Erythroblast (primary cell): ENCODE data around the gene URB2.
"Not testable (repeated sequence)": the region's sequence is repeated elsewhere in the genome, so short reads cannot be mapped to it uniquely, and the experiment has no call there.

Experiments used
- DNase-seq, 2 experiments: peaks; one replicate each; lab custom pipeline; 2025; lab: John Stamatoyannopoulos, UW
- GATA1 ChIP-seq: IDR thresholded peaks from 2 replicates; pipeline ENCODE4 v1.6.1; 2011; ENCODE audit warnings: low read depth, mild to moderate bottlenecking, control low read depth, low read length, moderate library complexity
- POLR2A ChIP-seq: IDR thresholded peaks from 2 replicates; pipeline ENCODE4 v1.6.1; 2011; ENCODE audit warnings: mild to moderate bottlenecking, low read length

Gene URB2

GRCh38 chr1:229625915-229626831, at the start of gene URB2, which contains the start of gene TAF5L:
Gene URB2, plus strand, starts transcription at chr1:229626247. Its CDS starts 1,387 bp downstream, at chr1:229627634.
Gene TAF5L, minus strand, starts transcription at chr1:229626122. Its CDS starts 11,640 bp downstream, at chr1:229614482.
- DNase-seq, result peak; percentile 93 to 95
- peak; percentile 62 for TF ChIP-seq POLR2A
- no peak for TF ChIP-seq GATA1

GRCh38 chr1:229578168-229579058, 47.6 kb upstream of the URB2 start:
- DNase-seq, result no peak
- no peak for TF ChIP-seq POLR2A
- no peak for TF ChIP-seq GATA1

- no peak for DNase-seq
- TF ChIP-seq POLR2A, result no peak
- no peak for TF ChIP-seq GATA1
Measured at GRCh38 chr1:229579059-229579673, 46.9 kb upstream of the URB2 start.

GRCh38 chr1:229581485-229581884, 44.6 kb upstream of the URB2 start:
- TF ChIP-seq GATA1, result no peak
- no peak for TF ChIP-seq POLR2A
- DNase-seq, result no peak

- DNase-seq, result no peak
- TF ChIP-seq POLR2A (no peak), GATA1 (no peak)
Measured at GRCh38 chr1:229582011-229582694, 43.9 kb upstream of the URB2 start.

- no peak for DNase-seq
- TF ChIP-seq POLR2A (no peak), GATA1 (no peak)
Measured at GRCh38 chr1:229582715-229583114, 43.3 kb upstream of the URB2 start.

- DNase-seq, result no peak
- no peak for TF ChIP-seq GATA1
- no peak for TF ChIP-seq POLR2A
Measured at GRCh38 chr1:229585338-229585737, 40.7 kb upstream of the URB2 start.

GRCh38 chr1:229590119-229590518, 35.9 kb upstream of the URB2 start:
- no peak for TF ChIP-seq GATA1
- DNase-seq, result no peak

GRCh38 chr1:229593800-229594199, 32.2 kb upstream of the URB2 start:
- DNase-seq, result no peak
- TF ChIP-seq GATA1 (no peak), POLR2A (no peak)

- no peak for TF ChIP-seq POLR2A
- no peak for TF ChIP-seq GATA1
- no peak for DNase-seq
Measured at GRCh38 chr1:229594227-229595008, 31.6 kb upstream of the URB2 start.

- DNase-seq, result not testable (repeated sequence)
Measured at GRCh38 chr1:229595876-229596275, 30.2 kb upstream of the URB2 start.
